LNCAP (cell line): ENCODE measurements around the gene GPC5.

ENCODE experiments used
- CTCF ChIP-seq: fragments of 450-650 bp; IDR thresholded peaks from 2 replicates; pipeline ENCODE4 v1.5.1; 2017; ENCODE audit warnings: mild to moderate bottlenecking

GPC5 gene

GRCh38 chr13:92255526-92255925 lies 857.1 kb downstream of the GPC5 start:
- TF ChIP-seq CTCF = no peak

DNA sequence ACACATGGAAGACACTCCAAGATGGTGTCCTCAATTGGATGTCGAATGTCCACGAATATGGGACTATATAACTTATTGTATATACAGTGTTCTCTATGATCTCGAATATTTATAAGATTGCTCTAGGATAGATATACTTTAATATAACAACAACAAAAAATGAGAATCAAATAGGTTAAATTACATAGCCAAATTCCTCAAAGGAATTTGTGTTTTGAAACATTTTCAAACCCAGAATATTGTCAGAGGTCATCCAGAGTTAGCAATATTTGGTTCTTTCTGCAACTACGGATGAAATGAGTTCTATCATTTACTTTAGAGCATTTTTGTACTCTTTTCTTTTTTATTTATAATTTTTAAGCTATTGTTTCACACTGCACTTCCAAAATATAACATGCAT lies 857.8 kb downstream of the GPC5 start:
- TF ChIP-seq CTCF = no peak

GRCh38 chr13:92259046-92259445 lies 860.6 kb downstream of the GPC5 start:
- TF ChIP-seq CTCF = no peak

DNA sequence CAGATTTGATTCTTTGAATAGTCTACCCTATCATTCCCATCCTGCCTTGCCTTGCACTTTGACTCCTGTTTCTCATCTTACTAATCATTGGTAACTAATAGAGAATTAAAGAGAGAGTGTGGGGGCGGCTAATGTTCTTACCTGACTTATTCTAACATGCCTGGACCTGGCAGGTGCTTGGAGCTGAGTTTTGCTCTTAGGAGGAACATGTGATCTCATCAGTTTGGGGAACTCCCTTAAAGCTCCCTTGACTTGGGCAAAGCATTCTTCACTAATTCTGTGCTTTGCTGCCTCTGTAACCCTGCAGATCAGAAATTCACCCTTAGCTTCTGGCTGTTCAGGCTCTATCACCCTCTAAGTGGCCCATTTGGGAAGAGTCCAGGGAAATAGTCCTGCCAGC lies 861.1 kb downstream of the GPC5 start:
- no peak for TF ChIP-seq CTCF

GRCh38 chr13:92260363-92260762 lies 861.9 kb downstream of the GPC5 start:
- no peak for TF ChIP-seq CTCF

DNA sequence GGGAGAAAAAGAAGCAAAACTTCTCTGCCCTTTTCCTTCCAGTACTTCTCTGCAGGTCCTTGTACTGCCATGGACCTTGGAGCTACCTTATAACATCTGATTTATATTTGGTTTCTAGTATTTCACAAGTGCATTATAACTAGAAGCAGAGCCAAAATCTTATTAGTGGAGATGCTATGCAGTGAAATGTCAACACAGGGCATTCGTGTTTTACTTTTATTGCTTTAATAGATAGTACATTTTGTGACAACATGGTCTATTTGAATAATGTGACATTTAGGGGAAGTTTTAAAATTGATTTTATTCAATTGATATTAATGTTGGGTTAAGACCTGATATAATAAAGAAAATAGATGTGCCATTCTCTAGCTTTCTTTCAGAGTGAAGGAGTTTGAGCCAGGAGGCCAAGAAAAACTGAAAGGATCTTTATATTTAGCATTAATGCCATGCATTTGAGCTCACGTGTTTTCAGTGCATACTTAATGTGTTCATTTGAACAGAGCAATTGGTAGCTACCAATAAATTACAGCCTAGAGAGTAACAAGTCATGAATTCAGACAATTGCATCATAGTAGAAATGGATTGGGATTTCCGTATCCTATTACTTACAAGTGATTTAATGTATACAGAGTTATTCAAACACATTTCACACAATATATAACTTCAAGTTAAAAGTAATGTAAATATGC lies 863.8 kb downstream of the GPC5 start:
- TF ChIP-seq CTCF = no peak

GRCh38 chr13:92265408-92265807 lies 867.0 kb downstream of the GPC5 start:
- no peak for TF ChIP-seq CTCF

- no peak for TF ChIP-seq CTCF
Observed at GRCh38 chr13:92270990-92271389, 872.6 kb downstream of the GPC5 start.
